GM04503 (cell line): ENCODE results near the gene FOXE1.
A peak's percentile ranks its signal among the peaks of the same experiment; 100 is the strongest.

Experiments used
- DNase-seq: peaks from one replicate; pipeline ENCODE4 v3.0.0-alpha.2; 2012; ENCODE audit warnings: low read depth

Gene FOXE1

DNA sequence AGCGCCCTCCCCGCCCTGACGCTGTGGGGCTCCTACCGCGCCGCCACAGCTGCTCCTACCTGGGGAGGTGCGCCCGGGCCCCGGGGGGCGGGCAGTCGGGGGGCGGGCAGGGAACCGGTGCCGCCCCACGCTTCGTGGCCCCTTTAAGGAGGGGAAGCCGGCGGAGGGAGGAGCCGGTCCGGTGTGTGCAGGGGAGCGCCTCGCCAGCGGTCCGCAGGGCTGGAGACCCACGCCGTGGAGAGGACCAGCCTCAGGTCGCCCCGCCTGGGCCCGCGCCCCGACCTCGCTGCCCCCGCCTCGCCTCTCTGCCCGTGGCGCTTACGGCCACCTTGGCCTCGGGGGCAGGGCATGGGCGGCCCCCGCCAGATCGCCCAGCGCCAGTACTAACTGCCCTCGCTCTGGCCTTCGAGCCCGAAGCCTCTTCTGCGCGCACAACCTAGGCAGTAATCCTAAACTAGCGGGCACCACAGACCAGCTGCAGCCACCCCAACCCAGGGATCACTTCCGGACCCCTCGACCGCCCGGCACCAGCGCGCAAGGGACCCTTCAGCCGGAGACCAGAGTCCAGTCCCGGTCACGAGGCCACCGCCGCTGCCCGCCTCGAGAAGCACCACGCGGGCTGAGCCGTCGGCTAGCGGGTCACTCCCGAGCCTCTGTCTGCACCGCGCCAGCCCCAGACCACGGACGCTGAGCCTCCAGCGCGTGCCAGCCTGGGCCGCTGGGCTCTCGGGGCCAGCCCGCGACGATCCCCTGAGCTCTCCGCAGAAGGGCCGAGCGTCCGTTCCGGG, at the start of gene FOXE1:
FOXE1 (plus strand) TSS at position 171 of the 788 bp plus-strand sequence. CDS start 689 bp downstream, outside the sequence.
- DNase-seq: no peak

DNA sequence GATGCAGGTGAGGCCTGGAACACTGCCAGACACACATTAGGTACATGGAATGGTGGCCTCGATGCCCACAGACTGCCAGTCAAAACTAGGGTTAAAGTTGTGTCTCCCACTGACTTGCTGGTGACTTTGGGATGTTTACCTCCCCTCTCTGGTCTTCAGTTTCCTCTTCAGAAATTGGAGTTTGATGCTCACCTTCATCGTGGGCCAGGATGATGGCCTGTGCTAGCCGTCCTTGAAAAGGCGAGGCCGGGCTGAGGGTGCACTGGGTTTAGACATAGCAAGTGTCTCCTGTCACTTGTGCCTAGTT, 49.0 kb upstream of the FOXE1 start:
- DNase-seq: no peak

DNA sequence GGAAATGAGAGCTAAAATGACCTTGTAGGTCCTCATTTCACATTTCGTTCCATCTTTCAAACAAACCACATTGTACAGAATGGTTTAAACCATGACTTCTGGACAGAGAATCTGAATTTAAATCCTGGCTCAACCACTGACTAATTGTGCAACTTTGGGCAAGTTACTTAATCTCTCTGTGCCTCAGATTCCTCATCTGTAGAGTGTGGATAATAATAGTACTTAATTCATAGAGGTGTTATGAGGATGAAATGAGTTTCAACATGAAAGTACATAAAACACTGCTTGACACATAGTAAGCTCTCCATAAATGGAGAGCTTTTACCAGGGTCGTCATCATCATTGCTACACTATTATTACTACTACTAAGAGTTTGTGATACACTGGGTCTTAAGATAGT, 46.3 kb upstream of the FOXE1 start:
- DNase-seq: no peak

DNA sequence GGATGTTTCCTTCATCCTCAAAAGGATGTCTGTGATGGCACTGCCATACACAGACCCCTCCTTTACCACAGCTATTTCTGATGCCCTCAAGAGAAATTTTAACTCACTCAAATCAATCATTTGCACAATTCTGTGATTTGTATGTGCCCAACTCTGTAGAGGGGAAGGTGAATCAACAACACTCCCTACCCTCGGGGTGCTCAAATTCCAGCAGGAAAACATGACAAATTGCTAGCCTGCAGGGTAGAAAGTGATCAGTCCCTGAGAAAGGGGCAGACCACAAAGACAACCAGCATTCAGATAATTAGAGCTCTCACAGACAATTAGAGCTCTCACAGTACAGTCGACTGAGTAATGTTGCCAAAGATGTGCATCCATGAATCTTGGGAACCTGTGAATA, 45.3 kb upstream of the FOXE1 start:
- DNase-seq: no peak

DNA sequence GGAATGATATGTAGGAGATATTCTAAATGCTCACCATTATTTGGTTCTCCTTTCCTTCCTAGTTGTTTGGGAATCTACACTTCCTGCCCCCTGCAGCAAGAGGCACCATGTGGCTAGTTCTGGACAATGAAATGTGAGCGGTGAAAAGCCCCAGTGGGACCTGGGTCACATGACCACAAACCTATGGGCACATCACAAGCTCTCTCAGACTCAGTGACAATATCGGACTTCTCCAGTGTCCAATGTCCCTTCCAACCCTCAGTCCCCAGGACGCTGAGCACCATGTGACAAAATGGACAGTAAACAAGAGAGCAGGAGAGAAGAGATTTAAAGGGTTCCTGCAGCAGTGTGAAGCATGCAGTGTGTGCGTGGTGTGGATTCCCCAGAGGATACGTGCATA, 44.6 kb upstream of the FOXE1 start:
- no peak for DNase-seq

DNA sequence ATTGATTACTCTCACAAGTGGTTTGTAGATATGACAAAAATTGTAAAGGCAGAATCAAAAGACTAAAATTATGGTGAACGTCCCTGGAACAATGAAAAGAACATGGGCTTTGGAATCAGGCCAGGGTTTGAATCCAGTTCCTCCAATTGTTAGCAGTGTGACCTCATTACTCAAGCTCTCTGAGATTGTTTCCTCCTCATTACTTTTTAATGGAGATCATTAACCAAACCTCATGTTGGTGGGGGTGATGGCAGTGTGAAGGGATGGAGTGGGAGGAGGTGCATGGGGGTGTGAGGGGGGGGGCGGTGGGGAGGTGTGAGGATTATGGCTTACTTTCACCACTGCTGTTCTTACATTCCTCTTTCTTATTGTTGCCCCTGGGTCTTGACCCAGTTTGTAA, 44.1 kb upstream of the FOXE1 start:
- no peak for DNase-seq

DNA sequence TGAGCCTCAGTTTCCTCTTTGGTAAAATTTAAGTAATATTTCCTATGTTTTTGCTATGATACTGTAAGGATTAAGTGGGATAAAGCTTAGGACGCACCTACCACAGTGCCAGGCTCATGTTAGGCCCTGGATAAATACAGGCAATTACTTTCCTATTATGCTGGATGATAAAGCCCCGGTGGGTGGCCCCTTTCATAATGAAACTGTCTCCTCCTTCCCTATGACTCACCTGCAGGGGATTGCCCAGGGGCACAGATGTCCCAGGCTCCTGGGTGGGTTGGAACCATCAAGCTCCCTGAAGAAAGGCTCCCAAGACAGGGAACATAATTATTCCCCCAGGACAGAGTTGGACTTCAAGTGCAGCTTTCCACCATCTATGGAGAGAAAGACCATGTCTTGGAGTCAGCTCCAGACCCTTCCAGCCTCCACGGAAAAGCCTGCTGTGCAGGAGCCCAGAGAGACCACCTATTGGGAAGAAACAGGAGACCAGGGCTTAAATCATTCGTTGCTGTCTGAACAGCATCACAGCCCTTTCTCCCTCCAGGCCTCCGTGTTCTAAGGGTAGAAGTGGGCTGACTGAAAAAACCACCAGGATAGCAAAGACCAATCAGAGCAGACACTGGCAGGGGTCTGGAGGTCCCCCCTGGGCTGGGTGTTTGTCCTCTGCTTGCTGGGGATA, 43.2 kb upstream of the FOXE1 start:
- no peak for DNase-seq

DNA sequence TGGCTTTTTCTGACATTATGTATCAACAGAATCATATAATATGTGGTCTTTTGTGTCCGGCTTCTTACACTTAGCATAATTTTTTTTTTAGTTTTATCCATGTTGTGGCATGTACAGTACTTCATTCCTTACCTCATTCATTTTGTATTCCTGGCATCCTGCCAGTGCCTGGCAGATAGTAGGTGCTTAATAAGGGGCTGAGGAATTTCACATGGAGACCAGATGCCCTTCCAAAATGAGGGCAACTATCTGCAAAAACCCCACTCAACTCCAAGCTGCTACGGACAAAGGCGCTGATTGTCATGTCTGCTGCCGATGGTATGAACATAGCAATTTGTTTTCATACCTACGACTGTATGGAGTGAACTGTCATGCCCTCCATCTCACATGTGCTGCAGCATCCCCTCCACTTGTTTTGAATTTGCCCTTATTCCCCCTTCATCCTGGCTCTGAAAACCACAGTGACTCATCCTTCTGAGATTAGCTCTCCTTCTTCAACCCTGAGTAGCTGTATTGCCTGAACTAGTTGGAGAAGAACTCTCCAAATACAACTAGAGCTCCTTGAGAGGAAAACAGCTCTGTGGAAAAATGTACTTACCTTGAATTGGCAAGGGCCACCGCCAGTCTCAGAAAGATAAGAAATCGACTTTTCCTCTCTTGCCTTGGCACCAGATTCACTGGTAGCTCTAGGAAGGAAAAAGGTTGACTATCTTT, 41.3 kb upstream of the FOXE1 start:
- DNase-seq: peak; percentile 13

DNA sequence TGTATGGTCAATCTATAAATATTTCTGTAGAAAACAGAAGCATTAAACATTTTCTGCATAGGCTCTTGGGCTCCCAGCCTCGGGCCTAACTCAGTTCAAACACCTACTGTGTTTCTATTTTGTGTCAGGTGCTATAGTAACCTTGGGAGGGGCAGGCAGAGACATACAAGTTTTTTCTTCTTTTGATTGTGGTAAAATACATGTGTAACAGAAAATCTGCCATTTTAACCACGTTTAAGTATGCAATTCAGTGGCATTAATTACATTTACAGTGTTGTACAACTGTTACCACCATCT, 40.8 kb upstream of the FOXE1 start:
- DNase-seq: no peak

DNA sequence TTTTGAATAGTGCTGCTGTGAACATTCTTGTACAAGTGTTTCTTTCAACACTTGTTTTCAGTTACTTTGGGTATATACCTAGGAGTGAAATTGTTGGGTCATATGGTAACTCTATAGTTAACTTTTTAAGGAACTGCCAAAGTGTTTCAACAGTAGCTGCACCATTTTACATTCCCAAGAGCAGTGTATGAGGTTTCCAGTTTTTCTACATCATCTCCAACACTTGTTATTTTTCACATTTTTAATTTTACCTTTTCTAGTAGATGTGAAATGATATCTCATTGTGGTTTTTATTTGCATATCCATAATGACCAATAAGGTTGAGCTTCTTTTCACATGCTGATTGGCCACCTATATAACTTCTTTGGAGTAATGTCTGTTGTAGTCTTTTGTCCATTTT, 40.0 kb upstream of the FOXE1 start:
- no peak for DNase-seq

DNA sequence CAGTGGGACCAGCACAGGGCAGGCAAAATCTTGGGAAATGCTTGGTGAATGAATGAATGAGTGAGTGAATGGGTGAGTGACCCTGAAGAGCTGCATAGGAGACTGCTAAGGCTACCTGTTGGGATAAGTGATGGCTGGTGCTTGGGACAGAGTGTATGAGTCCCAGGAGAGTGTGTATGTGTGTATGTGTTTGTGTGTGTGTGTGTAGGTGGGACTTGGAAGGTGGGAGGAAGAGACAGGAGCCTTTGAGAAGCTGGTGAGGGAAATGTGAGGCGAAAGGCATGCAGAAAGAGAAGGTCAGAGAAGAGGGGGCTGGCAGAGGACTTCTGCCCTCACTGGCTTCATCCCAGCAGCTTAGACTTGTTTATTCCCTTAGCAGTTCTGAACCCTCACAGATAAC, 33.3 kb upstream of the FOXE1 start:
- no peak for DNase-seq

DNA sequence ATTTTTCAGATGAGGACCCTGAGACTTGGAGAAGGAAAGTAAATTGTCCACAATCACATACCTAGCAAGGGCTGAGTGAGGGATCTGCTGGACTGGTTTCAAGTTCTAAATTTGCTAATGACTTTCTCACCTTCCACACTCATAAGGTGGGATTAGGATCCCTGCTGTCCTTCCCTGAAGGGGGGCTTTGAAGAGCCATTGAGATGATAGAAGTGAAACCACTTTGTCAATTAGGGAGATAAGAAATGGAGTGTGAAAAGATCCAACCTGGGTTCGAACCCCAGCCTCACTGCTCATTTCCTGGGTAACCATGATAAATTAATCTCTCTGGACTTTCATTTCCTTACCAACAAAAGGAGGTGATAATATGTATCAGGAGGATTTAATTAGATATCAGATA, 32.7 kb upstream of the FOXE1 start:
- DNase-seq: no peak

DNA sequence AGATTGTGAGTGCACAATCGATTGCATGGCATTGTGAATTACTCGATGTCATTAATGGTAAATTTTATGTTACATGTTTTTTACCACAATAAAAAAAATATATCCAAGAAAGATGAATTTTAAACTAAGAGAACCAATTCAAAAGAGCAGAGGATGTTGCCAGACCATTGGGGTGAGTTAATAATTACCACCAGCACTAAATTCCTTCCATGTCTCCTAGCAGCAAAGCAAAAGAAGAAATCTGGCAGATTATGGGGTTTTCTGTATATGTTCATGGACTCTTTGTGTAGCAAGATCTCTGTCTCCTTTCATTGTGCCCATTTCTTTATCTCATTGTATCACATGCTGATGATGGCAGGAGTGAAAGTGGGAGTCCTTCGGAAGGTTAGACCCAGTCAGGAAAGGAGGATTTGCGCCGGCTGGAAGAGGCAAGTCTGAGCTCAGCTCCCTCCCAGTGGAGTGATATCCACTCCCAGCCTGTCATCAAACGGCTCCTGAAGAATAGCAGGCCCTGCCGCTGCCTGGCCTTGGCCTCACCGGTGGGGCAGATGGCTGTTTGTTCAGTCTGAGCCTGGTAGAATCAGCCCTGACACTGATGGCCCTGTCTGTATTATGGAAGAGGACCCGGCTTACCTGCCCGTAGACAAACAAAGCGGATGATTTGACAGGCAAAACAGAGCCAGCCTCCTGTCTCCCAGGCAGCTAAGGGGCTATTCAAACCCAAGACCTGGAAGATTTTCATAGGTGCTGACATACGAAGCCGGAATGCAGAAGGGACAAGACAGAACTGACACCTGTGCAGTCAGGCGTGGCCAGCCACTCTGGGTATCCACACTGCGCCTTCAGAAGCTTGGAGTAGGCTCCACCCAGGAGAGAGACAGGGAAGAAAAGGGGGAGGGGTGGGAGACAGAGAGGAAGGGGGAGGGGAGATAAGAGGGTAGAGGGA, 21.9 kb upstream of the FOXE1 start:
- DNase-seq: no peak

DNA sequence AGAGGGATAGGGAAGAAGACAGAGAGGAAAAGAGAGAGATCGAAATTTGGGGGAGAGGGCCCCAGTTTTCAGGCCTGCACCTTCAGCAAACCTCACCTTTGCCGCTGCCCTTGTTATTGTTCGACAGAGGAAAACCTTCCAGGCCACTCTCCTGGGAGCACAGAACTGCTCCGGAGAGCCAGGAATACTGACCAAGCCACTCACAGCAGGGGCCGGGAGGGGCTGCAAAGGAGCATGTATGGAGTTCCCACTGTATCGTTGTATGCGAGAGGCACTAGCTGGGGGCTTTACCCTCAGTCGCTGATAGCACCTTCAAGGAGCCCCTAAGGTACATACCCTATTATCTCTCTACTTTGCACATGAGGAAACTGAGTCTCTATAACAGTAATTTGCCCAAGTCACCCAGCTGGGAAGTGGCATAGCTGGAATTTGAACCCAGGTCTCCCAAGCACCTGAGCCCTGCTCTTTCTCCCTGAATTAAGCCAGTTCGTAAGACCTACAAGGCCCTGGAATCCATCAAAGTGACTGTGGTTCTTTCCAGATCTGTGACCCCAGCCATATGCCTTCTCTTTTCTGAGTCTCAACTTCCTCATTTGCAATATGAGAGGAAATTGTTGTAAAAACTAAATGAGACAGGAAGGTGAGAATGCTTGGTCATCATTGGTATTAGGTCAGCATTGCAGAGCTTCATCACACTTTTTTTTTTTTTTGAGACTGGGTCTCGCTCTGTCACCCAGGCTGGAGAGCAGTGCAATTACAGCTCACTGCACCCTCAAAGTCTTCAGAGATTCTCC, 21.0 kb upstream of the FOXE1 start:
- no peak for DNase-seq

DNA sequence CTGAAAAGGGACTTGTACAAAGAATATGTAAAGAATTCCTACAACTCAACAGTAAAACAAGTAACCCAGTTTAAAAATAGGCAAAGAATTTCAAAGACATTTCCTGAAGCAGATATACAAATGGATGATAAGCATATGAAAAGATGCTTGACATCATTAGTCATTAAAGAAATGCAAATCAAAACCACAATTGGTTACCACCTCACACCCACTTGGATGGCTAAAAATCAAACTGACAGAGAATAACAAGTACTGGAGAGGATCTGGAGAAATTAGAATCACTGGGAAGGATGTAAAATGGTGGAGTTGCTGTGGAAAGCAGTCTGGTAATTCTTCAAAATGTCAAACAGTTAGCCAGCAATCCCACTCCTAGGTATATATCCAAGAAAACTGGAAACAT, 12.5 kb upstream of the FOXE1 start:
- peak; percentile 7 for DNase-seq

DNA sequence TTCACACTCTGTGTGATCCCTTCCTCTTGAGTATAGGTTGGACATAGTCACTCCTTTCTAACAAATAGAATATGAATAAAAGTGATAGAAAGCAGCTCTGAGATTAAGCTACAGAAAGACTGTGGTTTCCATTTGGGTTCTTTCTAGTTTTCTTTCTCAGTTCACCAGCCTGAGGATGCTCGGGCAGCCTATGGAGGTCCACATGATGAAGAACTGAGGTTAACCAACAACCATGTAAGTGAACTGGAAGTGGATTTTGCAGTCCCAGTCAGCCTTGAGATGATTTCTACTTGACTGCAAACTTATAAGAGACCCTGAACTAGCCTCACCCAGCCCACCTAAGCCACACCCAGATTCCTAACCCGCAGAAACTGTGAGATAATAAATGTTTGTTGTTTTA, 10.1 kb upstream of the FOXE1 start:
- DNase-seq: no peak

DNA sequence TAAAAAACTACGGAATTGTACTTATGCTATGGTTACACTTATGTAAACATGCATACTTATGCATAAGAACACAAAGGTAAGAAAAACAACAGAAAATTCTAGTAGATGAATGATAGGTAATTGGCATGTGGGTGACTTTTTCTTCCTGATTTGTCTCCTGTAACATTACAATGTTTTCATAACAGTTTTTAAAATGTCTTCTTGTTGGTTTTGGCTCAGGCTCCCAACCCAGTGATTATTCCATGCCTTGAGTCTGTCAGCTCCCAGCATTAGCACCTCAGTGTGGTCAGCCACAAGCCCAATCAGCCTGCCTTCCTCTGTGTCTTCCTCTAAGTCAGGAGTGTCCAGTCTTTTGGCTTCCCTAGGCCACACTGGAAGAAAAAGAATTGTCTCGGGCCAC, 7.9 kb upstream of the FOXE1 start:
- peak; percentile 13 for DNase-seq

DNA sequence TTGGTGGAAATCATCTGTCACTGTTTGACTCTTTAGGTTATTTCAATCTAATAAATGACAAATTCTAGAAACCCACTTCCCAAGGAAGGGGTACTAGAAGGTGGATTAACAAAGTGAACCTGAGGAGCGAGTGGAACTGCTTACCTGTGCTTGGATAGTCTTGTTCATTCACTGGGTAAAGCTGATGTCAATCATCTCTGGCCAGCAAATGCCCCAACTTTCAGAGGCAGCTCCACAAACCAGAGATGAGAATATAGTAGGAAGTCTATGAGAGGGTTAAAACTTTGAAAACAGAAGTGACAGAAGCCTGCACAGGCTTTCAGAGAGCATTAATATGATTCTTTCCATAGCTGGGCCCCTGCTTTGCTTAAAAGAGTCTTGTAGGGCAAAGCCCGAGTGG, 7.3 kb upstream of the FOXE1 start:
- DNase-seq: no peak

DNA sequence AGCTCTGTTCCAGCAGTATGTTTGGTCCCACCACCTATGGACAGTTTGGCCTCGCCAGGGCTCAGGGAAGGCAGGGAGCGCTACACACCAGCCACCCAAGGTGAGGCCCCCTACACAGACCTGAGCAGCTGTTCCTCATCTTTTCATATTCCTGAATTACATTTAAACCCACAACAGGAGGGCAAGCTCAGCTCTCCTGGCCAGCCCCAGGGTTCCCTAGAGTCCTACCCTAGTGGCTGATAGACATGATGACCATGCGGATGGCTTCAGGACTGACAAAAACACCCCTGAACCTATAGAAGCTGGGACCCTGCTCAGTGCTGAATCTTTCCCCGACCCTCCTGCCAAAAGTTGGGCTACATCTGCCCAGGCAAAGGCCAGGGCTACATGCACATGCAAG, 6.7 kb upstream of the FOXE1 start:
- no peak for DNase-seq

DNA sequence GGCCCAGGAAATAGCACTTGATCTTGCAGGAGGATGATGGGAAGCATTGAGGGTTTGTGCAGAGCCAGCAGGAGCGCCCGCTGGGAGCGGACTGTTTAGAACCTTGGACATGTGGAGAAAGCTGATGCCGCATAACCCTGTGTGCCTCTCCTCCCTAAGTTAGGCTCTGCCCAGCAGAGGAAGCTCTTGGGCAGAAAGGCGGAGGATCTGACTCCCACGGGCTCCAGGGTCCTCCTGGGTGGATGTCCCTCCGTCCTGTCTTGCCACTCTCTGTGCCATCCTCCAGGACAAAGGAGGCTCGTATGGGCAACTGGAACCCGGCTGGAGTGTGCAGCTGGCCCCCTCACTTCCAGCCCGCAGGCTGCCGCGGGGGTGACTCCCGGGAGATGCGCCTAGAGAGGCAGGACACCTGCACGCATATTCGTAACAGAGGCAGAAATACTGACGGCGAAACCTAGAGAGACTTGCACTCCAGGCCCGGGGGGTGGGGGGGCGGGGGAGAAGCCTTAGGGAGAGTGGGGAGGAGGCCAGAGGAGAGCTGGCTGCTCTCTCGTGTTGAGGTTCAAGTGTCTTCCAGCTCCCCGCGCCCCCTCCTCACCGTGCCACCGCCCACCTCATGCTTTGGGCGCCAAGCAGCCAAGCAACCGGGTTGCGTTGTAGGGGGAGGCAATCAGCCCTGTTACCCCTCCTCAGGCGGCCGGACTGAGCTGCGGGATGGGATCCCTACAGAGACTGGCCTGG, 5.4 kb upstream of the FOXE1 start:
- DNase-seq: no peak

DNA sequence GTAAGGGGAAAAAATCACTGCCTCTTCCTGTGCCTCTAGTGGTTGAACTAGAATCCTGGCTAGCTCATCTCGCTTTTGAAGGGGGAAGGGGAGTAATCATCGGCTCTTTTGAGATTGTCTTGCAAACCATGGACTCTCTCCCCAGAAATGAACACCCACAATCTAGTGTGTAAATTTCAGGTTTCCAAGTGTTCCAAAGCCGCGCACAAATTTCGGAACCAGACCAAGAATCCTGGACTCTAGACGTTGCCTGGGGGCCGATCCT, 4.9 kb upstream of the FOXE1 start:
- DNase-seq: no peak
